NCI-H526 (cell line): ENCODE measurements around the gene SFXN5.
"Not testable (repeated sequence)": the region's sequence is repeated elsewhere in the genome, so short reads cannot be mapped to it uniquely, and the experiment has no call there.

Experiments used
- DNase-seq, 2 experiments: peaks; one replicate each; lab custom pipeline; 2025; lab: John Stamatoyannopoulos, UW

The SFXN5 gene

GRCh38 chr2:72921853-72922252 lies 149.7 kb downstream of the SFXN5 start:
- no peak for DNase-seq

GRCh38 chr2:72921088-72921851 lies 150.2 kb downstream of the SFXN5 start:
- DNase-seq, result no peak

- DNase-seq, result peak; percentile 43 to 70
These were observed 151.0 kb downstream of the SFXN5 start for GRCh38 chr2:72920318-72921087.

- DNase-seq, result peak in 1 of 2 experiments; percentile 70
These were observed 151.8 kb downstream of the SFXN5 start for GRCh38 chr2:72919414-72920317.

DNA sequence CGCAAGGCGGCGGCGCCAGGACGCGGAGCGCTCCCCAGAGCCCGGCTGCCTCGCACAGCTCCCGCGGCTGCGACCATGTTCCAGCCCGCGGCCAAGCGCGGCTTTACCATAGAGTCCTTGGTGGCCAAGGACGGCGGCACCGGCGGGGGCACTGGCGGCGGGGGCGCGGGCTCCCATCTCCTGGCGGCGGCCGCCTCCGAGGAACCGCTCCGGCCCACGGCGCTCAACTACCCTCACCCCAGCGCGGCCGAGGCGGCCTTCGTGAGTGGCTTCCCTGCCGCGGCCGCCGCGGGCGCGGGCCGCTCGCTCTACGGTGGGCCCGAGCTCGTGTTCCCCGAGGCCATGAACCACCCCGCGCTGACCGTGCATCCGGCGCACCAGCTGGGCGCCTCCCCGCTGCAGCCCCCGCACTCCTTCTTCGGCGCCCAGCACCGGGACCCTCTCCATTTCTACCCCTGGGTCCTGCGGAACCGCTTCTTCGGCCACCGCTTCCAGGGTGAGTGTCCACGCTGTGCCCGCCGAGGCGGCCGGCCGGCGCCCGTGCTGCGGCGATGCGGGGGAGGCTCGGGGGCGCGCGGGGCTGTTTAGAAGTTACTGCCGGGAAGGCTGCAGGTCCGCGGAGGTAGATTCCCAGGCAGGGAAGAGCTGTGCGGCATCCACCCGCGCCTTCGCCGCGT lies 153.5 kb downstream of the SFXN5 start:
- peak in 1 of 2 experiments; percentile 67 for DNase-seq

GRCh38 chr2:72917138-72917876 lies 154.2 kb downstream of the SFXN5 start, which contains the start of gene EMX1:
EMX1 (plus strand) TSS chr2:72917519; CDS start chr2:72917853, 334 bp downstream.
- peak; percentile 29 to 92 for DNase-seq

DNA sequence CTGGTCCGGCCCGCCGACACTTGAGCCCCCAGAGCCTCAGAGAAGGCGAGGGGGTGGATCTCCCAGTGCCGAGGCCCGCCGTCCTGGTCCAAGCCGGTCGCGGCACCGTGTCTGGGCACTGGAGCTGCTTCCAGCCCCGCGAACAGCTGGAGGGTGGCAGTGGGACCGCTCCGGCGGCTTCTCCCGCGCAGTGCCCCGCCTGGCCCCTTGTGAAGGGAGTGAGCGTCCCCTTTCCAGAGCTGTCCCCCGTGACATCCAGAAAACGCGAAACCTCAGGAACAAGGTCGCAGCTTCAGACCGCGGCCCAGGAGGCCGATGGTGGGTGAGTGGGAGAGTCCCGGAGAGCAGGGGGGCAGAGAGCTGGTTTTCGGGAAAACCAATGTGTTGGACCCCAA lies 154.8 kb downstream of the SFXN5 start:
- DNase-seq, result peak in 1 of 2 experiments; percentile 50

DNA sequence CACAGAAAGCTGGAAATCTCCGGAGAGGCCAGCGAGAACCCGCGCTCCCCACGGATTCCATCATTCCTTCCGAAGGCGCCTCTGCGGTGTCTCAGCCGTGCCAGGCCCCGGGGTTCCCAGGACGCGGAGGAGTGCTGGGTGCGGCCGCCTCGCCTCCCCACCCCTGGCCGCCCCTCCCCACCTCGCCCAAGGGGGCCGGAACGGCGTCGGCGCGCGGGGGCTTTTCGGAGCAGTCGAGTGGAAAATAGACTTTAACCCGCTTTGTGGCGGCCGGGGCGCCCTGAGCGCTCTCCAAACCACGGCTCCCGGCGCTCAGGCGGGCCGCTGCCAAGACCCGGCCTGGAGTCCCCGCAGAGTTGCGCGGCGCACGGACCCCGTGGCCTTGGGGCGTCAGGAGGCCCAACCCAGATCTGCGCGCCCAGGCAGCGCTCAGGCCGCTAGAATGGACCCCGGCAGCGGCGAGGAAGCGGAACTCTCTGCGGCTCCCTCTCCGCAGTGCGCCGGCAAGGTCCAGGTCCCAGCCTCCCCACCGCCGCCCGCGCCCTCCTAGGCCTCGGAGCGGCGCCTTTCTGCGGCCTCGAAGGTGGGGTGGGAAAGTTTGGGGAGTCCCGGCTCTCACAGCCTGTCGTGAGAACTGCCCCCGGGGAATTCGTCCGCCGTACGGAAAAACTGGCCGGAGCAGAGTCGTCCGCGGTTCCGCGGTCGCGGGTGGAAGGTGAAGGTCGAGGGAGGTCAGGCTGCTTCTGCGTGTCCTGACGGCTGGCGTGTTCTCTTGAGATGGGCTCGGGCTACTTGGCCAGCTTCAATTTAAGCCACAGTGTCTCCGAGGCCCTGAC lies 155.4 kb downstream of the SFXN5 start:
- peak; percentile 32 to 83 for DNase-seq

GRCh38 chr2:72915320-72915906 lies 156.1 kb downstream of the SFXN5 start:
- peak in 1 of 2 experiments; percentile 29 for DNase-seq

DNA sequence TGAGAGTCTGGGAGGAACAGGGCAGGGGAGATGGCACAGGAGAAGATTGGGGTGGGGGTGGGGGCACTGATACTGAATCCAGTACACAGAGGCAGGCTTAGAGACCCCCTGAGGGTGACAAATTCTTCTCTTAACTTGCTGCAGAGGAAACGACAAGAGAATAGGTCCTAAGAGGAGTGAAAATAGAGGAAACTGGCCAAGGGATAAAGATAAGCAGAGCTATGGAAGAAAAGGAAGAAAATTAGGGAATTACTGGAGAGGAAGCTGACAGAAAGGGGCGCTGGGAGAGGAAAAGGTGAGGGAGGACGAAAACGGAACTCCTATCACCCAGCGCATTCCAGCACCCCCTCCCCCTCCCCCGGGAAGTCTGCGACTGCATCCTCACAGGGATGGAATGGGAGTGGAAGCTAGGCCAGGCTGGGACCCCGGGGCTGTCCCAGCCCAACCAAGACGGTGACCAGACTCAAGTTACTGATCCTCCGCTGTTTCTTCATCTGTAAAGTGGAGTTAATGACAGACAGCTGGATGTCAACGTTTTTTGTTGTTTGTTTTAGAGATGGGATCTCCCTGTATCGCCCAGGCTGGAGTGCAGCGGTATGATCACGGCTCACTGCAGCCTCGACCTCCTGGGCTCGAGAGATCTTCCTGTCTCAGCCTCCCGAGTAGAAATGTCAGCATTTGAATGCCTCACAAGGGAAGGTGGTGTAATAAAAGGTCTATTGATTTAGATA lies 156.8 kb downstream of the SFXN5 start:
- peak in 1 of 2 experiments; percentile 29 for DNase-seq

DNA sequence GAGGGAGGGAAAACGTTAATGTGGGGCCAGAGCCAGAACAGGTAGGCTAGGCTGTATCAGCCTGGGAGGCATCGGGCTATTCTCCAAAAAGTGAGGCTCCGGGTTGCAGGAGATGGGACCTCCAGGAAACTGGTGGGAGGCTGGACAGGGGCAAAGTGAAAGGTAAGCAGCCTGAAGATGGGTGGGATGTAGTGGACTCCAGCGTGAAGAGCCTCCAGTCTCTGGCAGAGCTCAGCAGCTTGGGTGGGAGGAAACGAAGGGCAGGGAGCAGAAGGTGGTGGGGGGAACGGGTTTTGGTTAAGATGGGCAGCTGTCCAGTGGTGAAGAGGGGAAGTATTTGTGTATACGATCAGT lies 157.3 kb downstream of the SFXN5 start:
- no peak for DNase-seq

GRCh38 chr2:72913486-72914205 lies 157.9 kb downstream of the SFXN5 start:
- DNase-seq, result peak in 1 of 2 experiments; percentile 10

DNA sequence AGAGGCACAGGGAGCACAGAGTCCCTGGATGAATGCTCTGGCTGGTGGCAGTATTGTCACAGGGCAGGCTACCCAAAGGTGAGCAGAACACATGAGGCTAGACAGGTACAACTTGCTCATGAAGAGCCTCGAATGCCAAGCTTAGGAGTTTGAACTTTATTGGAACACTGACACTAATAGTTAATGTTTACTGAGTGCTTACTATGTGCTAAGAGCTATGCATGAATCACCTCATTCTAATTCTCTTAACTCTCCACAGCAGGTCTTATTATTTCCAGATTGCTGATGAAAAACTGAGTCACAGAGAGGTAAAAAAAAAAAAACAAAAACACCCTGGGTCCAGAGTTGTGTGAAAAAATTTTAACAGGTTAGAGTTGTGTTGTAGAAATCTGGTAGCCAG lies 160.3 kb downstream of the SFXN5 start:
- no peak for DNase-seq

DNA sequence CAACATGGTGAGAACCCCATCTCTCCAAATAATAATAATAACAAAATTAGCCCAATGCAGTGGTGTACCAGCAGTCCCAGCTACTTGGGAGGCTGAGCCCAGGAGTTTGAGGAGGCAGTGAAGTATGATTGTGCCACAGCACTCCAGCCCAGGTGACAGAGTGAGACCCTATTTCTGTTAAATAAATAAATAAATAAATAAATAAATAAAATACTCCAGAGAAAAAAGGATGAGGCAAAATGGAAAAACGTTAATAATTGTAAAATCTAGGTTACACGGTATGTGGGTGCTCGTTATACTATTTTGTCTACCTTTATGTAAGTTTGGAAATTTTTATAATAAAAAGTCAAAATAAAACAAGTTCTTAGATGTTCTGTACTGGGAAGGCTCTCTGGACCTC lies 162.8 kb downstream of the SFXN5 start:
- DNase-seq, result no peak

GRCh38 chr2:72907369-72907768 lies 164.1 kb downstream of the SFXN5 start:
- DNase-seq, result not testable (repeated sequence)

GRCh38 chr2:72901426-72901825 lies 170.1 kb downstream of the SFXN5 start:
- no peak for DNase-seq

- DNase-seq, result no peak
These were observed 171.2 kb downstream of the SFXN5 start for GRCh38 chr2:72900191-72900825.

GRCh38 chr2:72898585-72898906 lies 173.0 kb downstream of the SFXN5 start:
- DNase-seq, result no peak
